ENCODE measurements around the gene FBLN7. TPM values are rescaled to one million over a fixed set of nuclear protein-coding genes. Genes with fewer than 3 reads are reported as not detected.
A peak's percentile ranks its signal among the peaks of the same experiment; 100 is the strongest.
"Not testable (repeated sequence)": the region's sequence is repeated elsewhere in the genome, so short reads cannot be mapped to it uniquely, and the experiment has no call there.

FBLN7 gene
- total RNA-seq, 1 donor from 2014 or later: 1.2 TPM

- no peak for DNase-seq (ENCODE audit: low spot score)
These were observed 45.3 kb downstream of the FBLN7 start for GRCh38 chr2:112183327-112184025.

DNA sequence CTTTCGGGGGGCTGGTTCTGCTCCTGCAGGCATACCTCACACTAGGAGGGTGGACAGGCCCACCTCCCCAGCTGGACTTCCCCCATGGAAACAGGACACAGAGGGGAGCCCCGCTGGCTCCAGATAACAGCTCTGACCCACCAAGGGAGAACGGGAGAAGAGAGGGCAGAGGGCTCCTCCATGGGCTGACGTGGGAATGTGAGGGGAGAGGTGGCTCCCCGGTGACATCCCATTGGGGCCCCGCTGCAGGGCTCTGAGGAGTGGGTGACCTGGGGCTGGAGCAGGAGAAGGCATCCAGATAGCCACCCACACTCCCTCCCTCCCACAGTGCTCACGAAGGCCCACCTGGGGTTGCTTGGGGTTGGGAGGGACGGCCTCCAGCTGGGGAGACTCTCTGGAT, 45.9 kb downstream of the FBLN7 start:
- DNase-seq (ENCODE audit: low spot score): no peak

DNA sequence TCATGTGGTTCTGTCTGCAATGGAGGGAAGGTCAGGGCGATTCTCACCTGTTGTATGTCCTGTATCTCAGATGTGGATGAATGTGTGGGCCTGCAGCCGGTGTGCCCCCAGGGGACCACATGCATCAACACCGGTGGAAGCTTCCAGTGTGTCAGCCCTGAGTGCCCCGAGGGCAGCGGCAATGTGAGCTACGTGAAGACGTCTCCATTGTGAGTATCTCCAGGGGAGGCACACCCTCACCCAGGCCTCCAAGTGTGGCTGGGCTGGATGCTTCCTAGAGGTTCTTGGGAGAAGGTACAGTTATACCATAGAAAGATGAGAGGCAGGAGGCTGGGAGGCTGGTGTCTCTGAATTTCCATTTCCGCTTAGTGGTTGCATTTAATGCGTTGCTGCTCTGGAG, 46.9 kb downstream of the FBLN7 start:
- no peak for DNase-seq (ENCODE audit: low spot score)

DNA sequence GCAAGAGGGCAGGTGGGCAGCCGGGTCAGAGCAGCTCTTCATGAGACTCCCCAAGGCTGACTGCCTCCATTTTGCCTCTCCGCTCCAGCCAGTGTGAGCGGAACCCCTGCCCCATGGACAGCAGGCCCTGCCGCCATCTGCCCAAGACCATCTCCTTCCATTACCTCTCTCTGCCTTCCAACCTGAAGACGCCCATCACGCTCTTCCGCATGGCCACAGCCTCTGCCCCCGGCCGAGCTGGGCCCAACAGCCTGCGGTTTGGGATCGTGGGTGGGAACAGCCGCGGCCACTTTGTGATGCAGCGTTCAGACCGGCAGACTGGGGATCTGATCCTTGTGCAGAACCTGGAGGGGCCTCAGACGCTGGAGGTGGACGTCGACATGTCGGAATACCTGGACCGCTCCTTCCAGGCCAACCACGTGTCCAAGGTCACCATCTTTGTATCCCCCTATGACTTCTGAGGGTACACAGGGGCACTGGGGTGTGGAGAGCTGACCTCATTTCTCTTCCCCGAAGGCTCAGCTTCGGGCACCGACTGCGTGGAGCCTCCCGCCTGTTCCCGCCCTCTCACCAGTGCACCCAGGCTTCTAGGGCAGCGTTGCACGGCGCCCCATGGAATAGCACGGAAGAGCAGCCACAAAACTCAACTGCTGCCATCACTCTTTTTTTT, 49.0 kb downstream of the FBLN7 start:
- DNase-seq (ENCODE audit: low spot score): no peak

- DNase-seq (ENCODE audit: low spot score): no peak
These were observed 49.8 kb downstream of the FBLN7 start for GRCh38 chr2:112187805-112188596.

DNA sequence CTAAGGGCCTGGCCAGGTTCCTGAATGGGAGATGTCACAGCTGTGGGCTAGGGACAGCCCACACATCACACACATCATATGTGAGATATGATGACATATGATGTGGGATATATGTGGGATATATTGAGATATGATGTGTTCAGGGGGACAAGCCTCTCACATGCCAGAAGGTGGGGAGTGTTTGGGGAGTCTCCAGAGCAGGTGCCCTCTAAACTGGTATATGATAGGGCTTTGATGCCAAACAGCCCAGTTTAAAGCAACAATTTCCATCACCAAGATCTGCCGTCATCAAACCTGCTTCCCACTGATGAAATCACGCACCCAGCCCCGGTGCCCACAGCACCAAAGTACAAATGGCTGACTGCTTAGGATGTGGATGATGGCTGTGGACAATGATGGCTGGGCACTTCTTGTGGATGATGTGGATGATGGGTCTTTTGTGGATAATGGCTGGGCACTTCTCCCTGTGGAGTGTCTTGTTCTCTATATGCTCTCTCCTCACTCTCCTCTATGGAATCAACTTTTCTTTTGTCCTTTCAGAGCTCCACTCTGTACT, 50.9 kb downstream of the FBLN7 start:
- no peak for DNase-seq (ENCODE audit: low spot score)

GRCh38 chr2:112194028-112194427, 55.8 kb downstream of the FBLN7 start:
- DNase-seq (ENCODE audit: low spot score): no peak

GRCh38 chr2:112194482-112194881, 56.3 kb downstream of the FBLN7 start:
- no peak for DNase-seq (ENCODE audit: low spot score)

GRCh38 chr2:112195167-112195766, 57.1 kb downstream of the FBLN7 start:
- no peak for DNase-seq (ENCODE audit: low spot score)

DNA sequence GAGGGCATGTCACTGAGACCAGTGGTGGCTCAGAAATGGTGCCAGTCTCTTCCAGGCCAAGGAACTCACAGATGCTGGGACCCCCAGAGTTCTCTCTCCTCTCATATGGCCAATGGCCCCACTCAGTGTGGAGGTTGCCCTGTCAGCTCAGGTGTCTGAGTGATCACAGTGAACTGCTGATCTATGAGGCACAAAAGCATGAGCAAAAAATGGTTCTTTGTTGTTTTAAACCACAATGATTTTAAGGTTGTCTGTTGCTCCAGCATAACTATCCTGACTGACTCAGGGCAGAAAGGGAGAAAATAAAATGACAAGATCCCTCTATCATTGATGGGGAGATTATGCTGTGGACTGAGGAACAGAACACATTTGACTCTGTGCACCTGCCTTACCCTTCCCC, 57.8 kb downstream of the FBLN7 start:
- no peak for DNase-seq (ENCODE audit: low spot score)

DNA sequence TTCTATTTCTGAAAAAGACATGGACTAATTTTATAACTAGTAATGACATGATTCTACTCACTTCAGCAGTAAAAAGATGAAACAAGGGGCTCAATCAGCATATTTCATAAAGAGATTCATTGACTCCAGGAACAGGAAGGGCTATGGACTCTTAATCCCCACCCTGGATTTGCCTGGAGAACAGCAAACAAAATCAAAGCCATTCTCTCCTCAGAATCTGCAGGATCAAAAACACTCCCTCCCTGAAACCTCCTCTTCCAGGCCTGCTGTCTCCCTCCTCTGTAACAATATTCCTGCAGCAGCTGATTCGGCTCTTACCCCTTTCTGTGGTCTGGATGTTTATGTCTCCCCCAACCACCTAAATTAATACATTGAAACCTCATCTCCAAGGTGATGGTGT, 59.7 kb downstream of the FBLN7 start:
- peak; percentile 61 for DNase-seq (ENCODE audit: low spot score)

DNA sequence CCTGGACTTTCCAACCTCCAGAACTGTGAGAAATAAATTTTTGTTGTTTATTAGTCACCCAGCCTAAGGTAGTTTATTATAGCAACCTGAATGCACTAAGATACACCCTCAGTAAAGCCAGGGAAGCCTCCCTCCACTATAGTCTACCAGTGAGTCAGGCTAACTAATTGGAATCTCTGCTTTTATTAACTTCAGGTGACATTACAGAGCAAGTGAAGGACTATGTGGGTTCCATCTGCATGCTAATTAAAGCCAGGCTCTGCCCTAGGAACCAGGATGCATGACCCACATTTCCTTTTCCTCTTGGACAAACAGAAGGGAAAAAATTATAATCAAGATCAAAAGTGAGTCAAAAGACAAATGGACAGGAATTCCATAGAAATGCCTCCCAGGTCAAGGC, 60.6 kb downstream of the FBLN7 start:
- DNase-seq (ENCODE audit: low spot score): no peak

DNA sequence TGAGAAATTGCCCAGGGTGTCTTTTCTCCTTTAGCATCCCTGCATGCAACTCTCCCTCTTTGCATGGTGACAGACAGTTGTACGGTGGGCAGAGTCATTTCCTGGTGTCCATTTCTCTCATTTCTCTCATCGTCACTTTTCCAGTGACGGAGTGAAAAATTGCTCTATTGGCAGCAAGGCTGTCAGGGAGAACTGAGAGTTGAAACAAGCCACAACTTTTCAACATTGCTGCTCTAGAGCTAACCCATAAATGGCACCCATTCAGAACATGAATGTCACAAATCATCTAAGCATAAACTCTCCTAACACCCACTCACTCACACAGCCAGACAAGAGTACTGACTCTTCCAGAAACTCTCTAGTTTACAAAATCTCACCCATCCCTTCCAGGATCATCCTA, 61.0 kb downstream of the FBLN7 start:
- DNase-seq (ENCODE audit: low spot score): no peak

DNA sequence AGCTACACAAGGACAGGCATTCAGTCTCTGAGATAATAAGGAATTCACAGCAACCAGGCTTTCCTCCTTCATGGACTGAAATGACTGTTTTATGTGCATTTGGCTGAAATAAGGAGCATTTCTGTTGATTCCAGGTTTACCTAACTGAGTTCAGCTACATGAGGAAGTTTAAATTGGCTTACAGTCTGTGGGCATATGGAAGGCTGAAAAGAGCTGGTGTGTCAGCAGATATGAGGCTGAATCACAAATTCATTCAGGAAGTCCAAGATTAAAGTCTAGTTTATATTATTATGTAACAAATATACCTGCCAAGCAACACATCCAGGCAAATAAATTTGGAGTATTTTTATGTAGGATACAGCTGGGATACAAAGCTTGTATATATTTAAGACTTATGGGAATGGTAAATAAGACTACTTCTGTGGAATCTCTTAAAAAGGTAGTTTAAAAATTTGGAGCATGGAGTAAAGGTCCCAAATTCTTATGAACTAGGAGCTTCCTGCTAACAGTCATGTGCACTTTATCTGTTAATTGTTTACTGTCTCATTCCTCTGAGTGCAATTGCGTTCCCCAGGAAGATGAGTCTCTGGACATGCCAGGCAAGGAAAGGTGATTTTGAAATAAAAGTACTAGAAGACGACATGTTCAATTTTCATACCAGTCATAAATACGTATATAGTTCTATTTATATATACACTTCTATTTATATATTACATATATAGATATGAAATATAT, 63.7 kb downstream of the FBLN7 start:
- DNase-seq (ENCODE audit: low spot score): no peak

DNA sequence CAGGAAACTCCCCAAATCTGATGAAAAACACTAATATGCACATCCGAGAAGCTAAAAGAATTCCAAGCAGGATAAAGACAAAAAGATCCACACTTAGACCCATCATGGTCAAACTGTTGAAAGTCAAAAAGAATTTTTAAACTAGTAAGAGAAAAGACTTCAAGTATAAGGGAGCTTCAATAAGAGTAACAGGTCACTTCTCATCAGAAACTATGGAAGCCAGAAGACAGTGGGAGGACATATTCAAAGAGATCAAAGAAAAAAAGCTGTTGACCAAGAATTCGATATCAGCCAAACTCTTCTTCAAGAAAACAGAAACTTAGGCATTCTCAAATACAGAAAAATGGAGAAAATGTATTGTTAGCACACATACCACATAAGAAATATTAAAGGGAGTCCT, 66.2 kb downstream of the FBLN7 start:
- DNase-seq (ENCODE audit: low spot score): no peak

DNA sequence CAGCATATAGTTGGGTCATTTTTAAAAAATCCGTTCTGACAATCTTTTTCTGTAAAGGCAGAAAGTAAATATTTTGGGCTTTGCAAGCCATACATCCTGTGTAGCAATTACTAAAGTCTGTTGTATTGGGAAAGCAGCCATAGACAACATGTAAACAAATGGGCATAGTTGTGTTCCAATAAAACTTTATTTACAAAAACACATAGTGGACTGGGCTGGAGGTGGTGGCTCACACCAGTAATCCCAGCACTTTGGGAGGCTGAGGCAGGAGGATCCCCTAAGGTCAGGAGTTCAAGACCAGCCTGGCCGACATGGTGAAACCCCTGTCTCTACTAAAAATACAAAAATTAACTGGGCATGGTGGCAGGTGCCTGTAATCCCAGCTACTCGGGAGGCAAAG, 69.7 kb downstream of the FBLN7 start:
- not testable (repeated sequence) for DNase-seq (ENCODE audit: low spot score)

DNA sequence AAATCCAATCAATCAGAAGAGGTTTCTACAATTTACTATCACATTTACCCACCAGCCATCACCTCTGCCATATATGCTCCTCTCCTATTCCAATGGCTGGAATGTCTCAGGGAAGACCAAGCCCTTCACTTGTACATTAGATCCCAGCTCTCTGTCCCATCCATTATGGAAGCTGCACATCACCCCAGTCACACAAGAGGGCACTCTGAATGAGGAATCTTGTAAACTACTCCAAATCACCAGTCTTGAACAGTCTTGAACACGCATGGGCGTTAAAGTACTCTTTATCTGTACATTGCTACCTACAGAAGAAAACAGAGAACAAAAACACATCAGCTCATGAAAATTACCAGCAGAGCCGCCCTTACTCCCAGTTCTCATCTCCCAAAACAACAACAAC, 78.0 kb downstream of the FBLN7 start:
- peak; percentile 18 for DNase-seq (ENCODE audit: low spot score)

DNA sequence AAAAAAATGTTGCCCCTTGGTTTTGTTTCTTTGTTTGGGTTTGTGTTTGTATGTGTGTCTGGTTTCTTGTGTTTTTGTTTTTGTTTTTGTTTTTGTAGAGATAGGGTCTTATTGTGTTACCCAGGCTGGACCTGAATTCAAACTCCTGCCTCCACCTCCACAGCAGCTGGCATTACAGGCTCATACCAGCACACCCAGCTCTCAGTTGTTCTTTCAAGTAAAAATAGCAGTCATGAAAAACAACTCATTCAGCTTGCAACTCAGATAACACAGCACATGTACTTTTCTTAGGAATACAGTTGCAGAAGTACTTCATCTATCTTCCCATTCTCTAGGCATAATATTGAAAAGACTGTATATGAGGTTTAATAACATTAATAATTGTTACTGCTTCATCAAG, 79.7 kb downstream of the FBLN7 start:
- no peak for DNase-seq (ENCODE audit: low spot score)

DNA sequence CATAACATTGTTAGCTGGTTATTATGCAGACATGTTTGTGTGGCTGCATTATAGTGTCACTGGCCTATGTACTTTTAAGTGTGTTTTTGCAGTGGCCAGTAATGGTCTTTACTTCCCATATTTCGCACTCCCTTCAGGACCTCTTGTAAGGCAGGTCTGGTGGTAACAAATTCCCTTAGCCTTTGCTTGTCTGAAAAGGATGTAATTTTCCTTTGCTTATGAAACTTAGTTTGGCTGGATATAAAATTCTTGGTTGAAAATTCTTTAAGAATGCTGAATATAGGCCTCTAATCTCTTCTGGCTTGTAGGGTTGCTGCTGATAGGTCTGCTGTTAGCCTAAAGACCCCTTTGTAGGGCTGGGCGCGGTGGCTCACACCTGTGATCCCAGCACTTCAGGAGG, 82.0 kb downstream of the FBLN7 start:
- no peak for DNase-seq (ENCODE audit: low spot score)

GRCh38 chr2:112220831-112221230, 82.6 kb downstream of the FBLN7 start:
- DNase-seq (ENCODE audit: low spot score): no peak

GRCh38 chr2:112229348-112229747, 91.2 kb downstream of the FBLN7 start:
- no peak for DNase-seq (ENCODE audit: low spot score)
